ENCODE results near the gene KRT73.

Gene KRT73

GRCh38 chr12:52613384-52614030, 4.9 kb downstream of the KRT73 start:
- DNase-seq (ENCODE audit: extremely low spot score) = no peak
- TF ChIP-seq CTCF (IDR thresholded peaks at IDR 0.05; ENCODE audit: control extremely low read depth, extremely low read depth, low read depth, missing control alignments) = no peak
- ChIA-PET CTCF (no interaction called here), POLR2A (no interaction called here)

GRCh38 chr12:52612431-52613383, 5.7 kb downstream of the KRT73 start:
- TF ChIP-seq CTCF (IDR thresholded peaks at IDR 0.05; ENCODE audit: control extremely low read depth, extremely low read depth, low read depth, missing control alignments) = no peak
- ChIA-PET POLR2A (no interaction called here), CTCF (no interaction called here)
- no peak for DNase-seq (ENCODE audit: extremely low spot score)

GRCh38 chr12:52611080-52611468, 7.3 kb downstream of the KRT73 start:
- DNase-seq (ENCODE audit: extremely low spot score) = no peak
- ChIA-PET POLR2A (no interaction called here), CTCF (interaction anchor here (1.0 kb wide), 1 partner anchor 28 kb away, joined by 3 read pairs; no protein-coding TSS in a partner anchor)
- no peak for TF ChIP-seq CTCF (IDR thresholded peaks at IDR 0.05; ENCODE audit: control extremely low read depth, extremely low read depth, low read depth, missing control alignments)

- CTCF ChIA-PET = interaction anchor here (0.9 kb wide), 1 partner anchor 9 kb away, joined by 3 read pairs; no protein-coding TSS in a partner anchor
- TF ChIP-seq CTCF (IDR thresholded peaks at IDR 0.05; ENCODE audit: control extremely low read depth, extremely low read depth, low read depth, missing control alignments) = no peak
- POLR2A ChIA-PET = no interaction called here
- DNase-seq (ENCODE audit: extremely low spot score) = no peak
Observed at GRCh38 chr12:52608826-52609630, 9.3 kb downstream of the KRT73 start.

- CTCF ChIA-PET = interaction anchor here (0.9 kb wide), 1 partner anchor 8 kb away, joined by 3 read pairs; no protein-coding TSS in a partner anchor
- DNase-seq (ENCODE audit: extremely low spot score) = no peak
- no peak for TF ChIP-seq CTCF (IDR thresholded peaks at IDR 0.05; ENCODE audit: control extremely low read depth, extremely low read depth, low read depth, missing control alignments)
- POLR2A ChIA-PET = no interaction called here
Observed at GRCh38 chr12:52608161-52608560, 10.2 kb downstream of the KRT73 start.

- no peak for DNase-seq (ENCODE audit: extremely low spot score)
- no peak for TF ChIP-seq CTCF (IDR thresholded peaks at IDR 0.05; ENCODE audit: control extremely low read depth, extremely low read depth, low read depth, missing control alignments)
- CTCF ChIA-PET = no interaction called here
- POLR2A ChIA-PET = no interaction called here
Observed at GRCh38 chr12:52607314-52607713, 11.0 kb downstream of the KRT73 start.

Measured in GM10248 (cell line).